OCI-LY7 (cell line): ENCODE data around the gene WDR70. TPM values are rescaled to one million over a fixed set of nuclear protein-coding genes. Genes with fewer than 3 reads are reported as not detected.

ENCODE experiments used
- BruUV-seq: library from RNA; stranded (reverse); fragments of 400-500 nt; replicated peaks from 2 replicates; lab custom pipeline; 2021; lab: Mats Ljungman, UMichigan
- CTCF ChIA-PET: fragments of 300-600 bp; sonication (Branson Sonifier 250); formaldehyde crosslinking; loops from one replicate; lab custom pipeline; 2022; ENCODE audit warnings: antibody characterized with exemption; ENCODE audit not compliant: unreplicated experiment; lab: Charles Lee
- POLR2A ChIA-PET: fragments of 300-600 bp; sonication (Branson Sonifier 250); formaldehyde crosslinking; loops from one replicate; lab custom pipeline; 2022; ENCODE audit warnings: antibody characterized with exemption; lab: Charles Lee
- DNase-seq: peaks from one replicate; pipeline ENCODE4 v3.0.0-alpha.2; 2015; ENCODE audit warnings: low spot score
- H2AFZ ChIP-seq: fragments of 200-600 bp; sonication (generic), shearing (Covaris generic); 2 replicates; pipeline ENCODE4 v1.6.1; 2014; ENCODE audit warnings: mild to moderate bottlenecking, antibody characterized with exemption, low read length, moderate library complexity
- H3K27ac ChIP-seq: fragments of 200-600 bp; sonication (generic); 2 replicates; pipeline ENCODE4 v1.5.1; 2014; ENCODE audit warnings: mixed run types, low read depth, mild to moderate bottlenecking, moderate library complexity, low read length, inconsistent platforms; ENCODE audit not compliant: poor library complexity, severe bottlenecking
- H3K36me3 ChIP-seq: fragments of 200-600 bp; sonication (generic); 2 replicates; pipeline ENCODE4 v1.6.1; 2014; ENCODE audit warnings: mild to moderate bottlenecking, antibody characterized with exemption, low read length, moderate library complexity, mixed read lengths; ENCODE audit not compliant: insufficient read depth
- H3K4me1 ChIP-seq: fragments of 200-600 bp; sonication (generic); 2 replicates; pipeline ENCODE4 v1.5.1; 2014; ENCODE audit warnings: mild to moderate bottlenecking, low read length; ENCODE audit not compliant: insufficient read depth, poor library complexity, severe bottlenecking
- H3K4me2 ChIP-seq: fragments of 200-600 bp; sonication (generic); 2 replicates; pipeline ENCODE4 v1.6.1; 2014; ENCODE audit warnings: mild to moderate bottlenecking, low read length
- H3K4me3 ChIP-seq: fragments of 200-600 bp; sonication (generic); 2 replicates; pipeline ENCODE4 v1.5.1; 2014; ENCODE audit warnings: mild to moderate bottlenecking, low read depth, low read length; ENCODE audit not compliant: poor library complexity, severe bottlenecking
- H3K79me2 ChIP-seq: fragments of 200-600 bp; sonication (generic); 2 replicates; pipeline ENCODE4 v1.6.1; 2016; ENCODE audit warnings: low read depth, mild to moderate bottlenecking, low read length, moderate library complexity, mixed read lengths; ENCODE audit not compliant: insufficient read depth
- H3K9me2 ChIP-seq: fragments of 200-600 bp; sonication (generic); 2 replicates; pipeline ENCODE4 v1.6.1; 2016; ENCODE audit warnings: mild to moderate bottlenecking, low read length, mixed read lengths; ENCODE audit not compliant: insufficient read depth
- H3K9me3 ChIP-seq: fragments of 200-600 bp; sonication (generic); 2 replicates; pipeline ENCODE4 v1.6.1; 2014; ENCODE audit warnings: mild to moderate bottlenecking, mixed run types, low read length, mixed read lengths
- H4K20me1 ChIP-seq: fragments of 200-600 bp; sonication (generic); 2 replicates; pipeline ENCODE4 v1.6.1; 2014; ENCODE audit warnings: mild to moderate bottlenecking, antibody characterized with exemption, low read length, moderate library complexity, mixed read lengths; ENCODE audit not compliant: insufficient read depth
- EZH2phosphoT487 ChIP-seq: fragments of 200-600 bp; sonication (generic); IDR thresholded peaks from 2 replicates; pipeline ENCODE4 v1.6.1; 2018; ENCODE audit warnings: low read depth, borderline replicate concordance, mild to moderate bottlenecking, mixed run types, antibody characterized with exemption, low read length, moderate library complexity, mixed read lengths
- intact Hi-C: fragments of 100-400 bp; cut with micrococcal nuclease; formaldehyde crosslinking; loops from one replicate; pipeline ENCODE4 v1.10.0; 2022; ENCODE audit not compliant: unreplicated experiment
- total RNA-seq, 2 experiments: library from RNA; depleted of rRNA in 1 of 2; stranded (reverse); fragments of >200 nt in 1 of 2; shearing (Covaris generic) in 1 of 2; gene quantifications; 2 replicates each; pipeline ENCODE4 v1.2.3, GENCODE V29; 2014 to 2022
- TF ChIP-seq, protein P1 (sequence below): fragments of 200-600 bp; sonication (generic); conservative IDR thresholded peaks from 2 replicates; pipeline ENCODE4 v1.5.1; 2014; ENCODE audit warnings: mild to moderate bottlenecking, antibody characterized with exemption, low read length, moderate library complexity, mixed read lengths

WDR70 gene
- total RNA-seq, 2 experiments from 2014 or later = 26.2 to 35.4 TPM

DNA sequence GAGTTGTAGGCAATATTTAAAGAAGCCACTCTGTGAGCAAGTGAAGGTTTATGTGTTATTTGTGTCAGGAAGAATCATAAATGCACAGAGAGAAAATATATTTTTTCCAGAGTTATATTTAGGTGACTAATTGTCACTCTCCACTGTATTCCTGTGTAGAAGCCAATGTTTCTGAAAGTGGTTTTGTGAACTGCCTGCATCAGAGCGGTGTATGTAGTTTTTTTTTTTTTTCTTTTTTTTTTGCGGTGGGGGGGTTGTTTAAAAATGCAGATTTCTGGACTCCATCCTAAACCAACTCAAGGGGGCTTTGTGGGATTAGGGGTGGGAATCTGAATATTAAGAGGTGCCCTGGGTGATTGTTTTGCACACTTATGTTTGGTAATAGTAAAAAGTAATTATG is 357.3 kb downstream of the WDR70 start:
- Histone ChIP-seq H3K9me3 (no peaks in the 10 kb centered on the region), H3K9me2 (no peaks in the 10 kb centered on the region), H3K27ac (no peak overlapping the region), H4K20me1 (no peaks in the 10 kb centered on the region), H3K4me1 (no peaks in the 10 kb centered on the region), H3K4me2 (no peak overlapping the region), H2AFZ (no peak overlapping the region), H3K79me2 (no peaks in the 10 kb centered on the region), H3K4me3 (no peak overlapping the region), H3K36me3 (no peaks in the 10 kb centered on the region)
- DNase-seq = no peak
- TF ChIP-seq EZH2phosphoT487 = no peak
- TF ChIP-seq, protein P1, sequence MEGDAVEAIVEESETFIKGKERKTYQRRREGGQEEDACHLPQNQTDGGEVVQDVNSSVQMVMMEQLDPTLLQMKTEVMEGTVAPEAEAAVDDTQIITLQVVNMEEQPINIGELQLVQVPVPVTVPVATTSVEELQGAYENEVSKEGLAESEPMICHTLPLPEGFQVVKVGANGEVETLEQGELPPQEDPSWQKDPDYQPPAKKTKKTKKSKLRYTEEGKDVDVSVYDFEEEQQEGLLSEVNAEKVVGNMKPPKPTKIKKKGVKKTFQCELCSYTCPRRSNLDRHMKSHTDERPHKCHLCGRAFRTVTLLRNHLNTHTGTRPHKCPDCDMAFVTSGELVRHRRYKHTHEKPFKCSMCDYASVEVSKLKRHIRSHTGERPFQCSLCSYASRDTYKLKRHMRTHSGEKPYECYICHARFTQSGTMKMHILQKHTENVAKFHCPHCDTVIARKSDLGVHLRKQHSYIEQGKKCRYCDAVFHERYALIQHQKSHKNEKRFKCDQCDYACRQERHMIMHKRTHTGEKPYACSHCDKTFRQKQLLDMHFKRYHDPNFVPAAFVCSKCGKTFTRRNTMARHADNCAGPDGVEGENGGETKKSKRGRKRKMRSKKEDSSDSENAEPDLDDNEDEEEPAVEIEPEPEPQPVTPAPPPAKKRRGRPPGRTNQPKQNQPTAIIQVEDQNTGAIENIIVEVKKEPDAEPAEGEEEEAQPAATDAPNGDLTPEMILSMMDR = no peak
- ChIA-PET CTCF (no interaction called here), POLR2A (no interaction called here)
- intact Hi-C loops = no loop called here
- BruUV-seq = no TSS peak

DNA sequence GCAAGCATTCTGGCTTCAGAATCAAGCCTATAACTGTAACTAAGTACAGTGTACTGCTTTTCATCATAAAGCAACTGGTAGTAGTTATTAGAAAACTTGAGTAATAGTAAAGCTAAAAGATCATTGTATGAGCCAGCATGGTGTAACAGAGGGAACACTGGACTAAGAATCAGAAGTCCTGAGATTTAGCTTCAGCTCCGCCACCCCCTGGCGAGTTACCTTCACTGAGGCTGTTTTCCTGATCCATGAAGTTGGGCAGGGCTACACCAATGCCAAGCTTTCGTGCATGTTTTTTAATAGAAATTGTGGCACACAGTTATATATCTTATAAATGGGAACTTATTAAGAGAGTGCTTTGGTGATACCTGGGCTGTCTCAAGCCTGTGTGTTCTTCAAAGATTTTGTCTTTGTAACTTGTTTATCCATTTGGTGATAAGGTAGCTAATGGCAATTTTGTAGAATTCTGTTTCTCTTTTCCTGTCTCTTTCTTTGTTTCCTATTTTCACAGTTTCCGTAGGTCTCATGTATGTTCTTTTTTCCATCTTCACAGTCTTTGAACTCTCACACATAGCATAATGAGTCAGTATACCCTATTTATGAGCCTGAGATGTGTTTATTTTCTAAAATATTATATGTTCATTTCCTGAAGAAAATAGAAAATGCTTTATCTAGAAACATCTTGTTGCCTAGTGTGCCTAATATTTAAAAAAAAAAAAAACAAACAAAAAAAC is 358.4 kb downstream of the WDR70 start:
- no peaks in the 10 kb centered on the region for H3K4me1 ChIP-seq
- no peaks in the 10 kb centered on the region for H3K79me2 ChIP-seq
- no peaks in the 10 kb centered on the region for H3K9me3 ChIP-seq
- no peak overlapping the region for H3K4me2 ChIP-seq
- H3K36me3 ChIP-seq = no peaks in the 10 kb centered on the region
- DNase-seq = no peak
- ChIA-PET CTCF (no interaction called here), POLR2A (interaction anchor here (0.5 to 1.7 kb wide), 3 partner anchors 35 to 460 kb away, joined by 4 to 7 read pairs (median 5); no protein-coding TSS in a partner anchor)
- no peaks in the 10 kb centered on the region for H3K9me2 ChIP-seq
- no peak overlapping the region for H2AFZ ChIP-seq
- BruUV-seq = no TSS peak
- H3K27ac ChIP-seq = no peak overlapping the region
- no peaks in the 10 kb centered on the region for H4K20me1 ChIP-seq
- TF ChIP-seq EZH2phosphoT487 = no peak
- TF ChIP-seq, protein P1 = no peak
- intact Hi-C loops = no loop called here
- H3K4me3 ChIP-seq = no peak overlapping the region

DNA sequence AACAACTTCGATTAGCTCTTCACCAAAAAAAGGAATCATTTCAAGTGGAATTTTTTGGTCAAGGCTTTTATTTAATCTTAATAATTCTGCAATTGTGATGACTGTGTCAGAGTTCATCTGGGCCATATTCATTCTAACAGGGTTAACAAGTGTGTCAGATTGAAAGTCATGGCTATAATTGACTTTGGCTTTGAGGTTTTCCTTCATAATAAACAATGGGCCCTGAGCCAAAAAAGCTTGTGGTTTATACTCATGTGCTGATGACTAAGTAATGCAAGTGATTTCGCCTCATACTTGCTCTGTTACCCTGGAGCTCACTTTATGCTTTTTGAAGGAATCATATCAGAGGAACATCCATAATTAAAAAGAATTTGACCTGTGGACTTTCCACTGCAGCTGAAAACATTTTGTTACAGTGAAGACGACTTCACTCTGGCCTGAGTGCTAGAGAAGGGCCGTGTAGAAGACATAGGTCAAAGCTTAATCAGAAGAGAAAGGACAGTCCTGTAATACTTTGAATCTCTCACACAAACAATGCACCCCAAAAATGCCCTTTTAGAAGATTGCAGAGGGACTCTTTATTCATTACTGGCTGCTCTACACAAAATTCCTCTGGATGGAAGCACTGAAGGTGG is 359.1 kb downstream of the WDR70 start:
- CTCF ChIA-PET = no interaction called here
- no peaks in the 10 kb centered on the region for H3K79me2 ChIP-seq
- DNase-seq = no peak
- no peaks in the 10 kb centered on the region for H3K4me1 ChIP-seq
- H3K9me2 ChIP-seq = no peaks in the 10 kb centered on the region
- no peak overlapping the region for H2AFZ ChIP-seq
- no peak for TF ChIP-seq EZH2phosphoT487
- TF ChIP-seq, protein P1 = no peak
- no peak overlapping the region for H3K4me3 ChIP-seq
- H3K9me3 ChIP-seq = no peaks in the 10 kb centered on the region
- no peak overlapping the region for H3K4me2 ChIP-seq
- intact Hi-C loops = no loop called here
- H3K36me3 ChIP-seq = no peaks in the 10 kb centered on the region
- no peaks in the 10 kb centered on the region for H4K20me1 ChIP-seq
- BruUV-seq = no TSS peak
- POLR2A ChIA-PET = interaction anchor here (0.6 to 1.7 kb wide), 3 partner anchors 36 to 623 kb away, joined by 3 to 7 read pairs (median 4); no protein-coding TSS in a partner anchor
- H3K27ac ChIP-seq = no peak overlapping the region
